Measurements from ENCODE around the gene CELSR2.

- TF ChIP-seq GATA2 (IDR thresholded peaks at IDR 0.05; ENCODE audit: low read depth, low read length) (no peak), GATA3 (IDR thresholded peaks at IDR 0.05; ENCODE audit: low read depth, low read length) (no peak)
Measured at GRCh38 chr1:109263597-109264378, 14.4 kb downstream of the CELSR2 start.
